Kidney (tissue), 14 donors: ENCODE results near the gene CKS1B. TPM values are rescaled to one million over a fixed set of nuclear protein-coding genes. Genes with fewer than 3 reads are reported as not detected.
A peak's percentile ranks its signal among the peaks of the same experiment; 100 is the strongest.

Experiments
- DNase-seq, 5 donors: peaks; one replicate each; pipeline ENCODE4 v3.0.0-alpha.2; 2013 to 2020
- FAIRE-seq: peaks from 2 replicates; lab custom pipeline; 2012; peaks lifted over from hg19 to GRCh38; lab: Jason Lieb, UNC
- H3K27ac ChIP-seq, 2 donors: one replicate each; pipeline ENCODE4 v1.7.0; 2013; ENCODE audit warnings: low read depth in 2 of 2, low read length in 2 of 2, inconsistent platforms in 1 of 2
- H3K27me3 ChIP-seq: one replicate; pipeline ENCODE4 v1.7.1; 2013; ENCODE audit warnings: low read length, inconsistent platforms; ENCODE audit not compliant: control insufficient read depth, insufficient read depth
- H3K36me3 ChIP-seq, 3 donors: one replicate each; pipeline versions ENCODE4 v1.7.0 to v1.7.1; 2013; ENCODE audit warnings: low read length in 3 of 3, control low read depth in 1 of 3, inconsistent platforms in 1 of 3; ENCODE audit not compliant: insufficient read depth in 3 of 3, control insufficient read depth in 2 of 3
- H3K4me1 ChIP-seq, 3 donors: one replicate each; pipeline versions ENCODE4 v1.7.0 to v1.7.1; 2013; ENCODE audit warnings: low read length in 3 of 3, inconsistent platforms in 1 of 3, low read depth in 1 of 3; ENCODE audit not compliant: control insufficient read depth in 2 of 3, insufficient read depth in 2 of 3
- H3K4me3 ChIP-seq, 3 donors: one replicate each; pipeline versions ENCODE4 v1.7.0 to v1.8.1; 2013; ENCODE audit warnings: low read length in 3 of 3, control low read depth in 1 of 3, inconsistent platforms in 1 of 3
- H3K9ac ChIP-seq, 3 donors: one replicate each; pipeline versions ENCODE4 v1.7.0 to v1.7.1; 2013; ENCODE audit warnings: low read length in 3 of 3, control low read depth in 1 of 3, inconsistent platforms in 1 of 3
- H3K9me3 ChIP-seq, 3 donors: one replicate each; pipeline versions ENCODE4 v1.7.0 to v1.7.1; 2013; ENCODE audit warnings: low read length in 3 of 3, control low read depth in 1 of 3, inconsistent platforms in 1 of 3; ENCODE audit not compliant: control insufficient read depth in 2 of 3, insufficient read depth in 1 of 3
- intact Hi-C: fragments of 100-400 bp; cut with DNase I; formaldehyde crosslinking; loops from one replicate; pipeline ENCODE4 v1.11.1; 2022
- polyA plus RNA-seq: library from polyadenylated mRNA; stranded (reverse); fragments of 350-450 nt; fragmentation: Illumina TruSeq; extraction: RNeasy Lipid Tissue Mini Kit (QIAGEN cat#74804); gene quantifications from one replicate; pipeline ENCODE4 v1.2.3, GENCODE V29; 2014; ENCODE audit warnings: low read depth, low replicate concordance; ENCODE audit not compliant: insufficient read depth
- total RNA-seq: library from RNA; stranded (reverse); fragmentation: NEBNext Ultra II Directional; extraction: Animal tissue kit (Norgen Biotek cat#: 25700); gene quantifications from one replicate; pipeline ENCODE4 v1.2.1, GENCODE V29; 2021
- TF ChIP-seq, protein P1 (sequence below): IDR thresholded peaks from 3 replicates; pipeline ENCODE4 v1.5.1; 2012; ENCODE audit warnings: mild to moderate bottlenecking, moderate library complexity, borderline replicate concordance; ENCODE audit not compliant: insufficient read depth; ENCODE audit errors: extremely low read depth
- donor health status: control.
- donor health status: control.
- donor health status: control.
- donor health status: control.
- donor health status: control.
- donor health status: DM: yes; HTN: yes; CAD: no.
- donor health status: Normal renal cell carcinoma (clear cell type).

Gene CKS1B
- total and polyA plus RNA-seq, 2 donors from 2014 or later: 23.1 to 43.1 TPM

DNA sequence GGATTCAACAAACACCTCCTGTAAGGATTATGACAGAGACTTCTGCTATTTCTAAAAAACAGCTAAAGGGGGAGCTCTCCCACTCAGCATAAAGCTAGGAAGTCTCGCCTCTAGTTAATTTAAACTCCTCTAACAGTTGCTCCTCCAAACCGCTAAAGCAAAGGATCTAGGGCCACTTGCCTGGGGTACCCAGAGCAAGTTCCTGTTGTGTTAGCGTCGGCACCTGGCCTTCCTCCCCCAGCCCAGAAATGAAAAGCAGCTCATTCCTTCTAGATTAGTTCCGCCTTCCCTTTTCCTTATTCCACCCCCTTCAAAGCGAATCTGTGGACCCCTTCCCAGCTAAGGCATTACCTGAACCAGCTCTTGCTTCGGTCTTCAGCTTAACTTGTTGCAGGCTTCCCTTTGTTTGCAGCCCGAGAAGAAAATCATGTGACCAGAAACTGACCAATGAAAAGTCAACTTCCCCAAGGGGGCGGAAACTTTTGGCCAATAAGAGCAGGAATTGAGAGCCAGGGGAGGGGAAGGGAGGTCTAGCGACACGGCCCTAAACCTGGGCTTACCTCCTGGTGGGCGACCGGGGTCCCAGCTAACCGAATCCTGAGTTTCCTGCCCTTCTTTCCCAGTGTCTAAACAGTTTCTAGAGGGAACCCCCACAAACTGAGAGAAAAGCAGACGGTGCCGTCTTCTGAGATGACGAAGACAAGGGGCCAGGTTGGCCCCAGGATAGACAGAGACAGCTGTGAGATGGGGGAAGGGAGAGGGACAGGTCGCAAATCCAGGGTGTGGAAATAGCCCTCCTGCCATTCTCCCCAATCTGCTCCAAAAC lies 18.6 kb upstream of the CKS1B start, which contains the start of gene PBXIP1:
Gene PBXIP1 (minus strand): TSS at position 382 of the 826 bp plus-strand sequence. CDS start 2,378 bp downstream, outside the sequence.
- peak within 1 kb of the TSS; percentile 73 to 82 (median 74) for H3K9ac ChIP-seq
- FAIRE-seq: peak; percentile 73
- no peaks in the 10 kb centered on the region for H3K27me3 ChIP-seq
- intact Hi-C loops: no loop called here
- H3K9me3 ChIP-seq: no peaks in the 10 kb centered on the region
- H3K4me3 ChIP-seq: peak within 1 kb of the TSS; percentile 86 to 90 (median 88)
- H3K36me3 ChIP-seq: peaks cover 0 to 4% (median 0%) of the 10 kb centered on the region in 3 donors
- TF ChIP-seq, protein P1, sequence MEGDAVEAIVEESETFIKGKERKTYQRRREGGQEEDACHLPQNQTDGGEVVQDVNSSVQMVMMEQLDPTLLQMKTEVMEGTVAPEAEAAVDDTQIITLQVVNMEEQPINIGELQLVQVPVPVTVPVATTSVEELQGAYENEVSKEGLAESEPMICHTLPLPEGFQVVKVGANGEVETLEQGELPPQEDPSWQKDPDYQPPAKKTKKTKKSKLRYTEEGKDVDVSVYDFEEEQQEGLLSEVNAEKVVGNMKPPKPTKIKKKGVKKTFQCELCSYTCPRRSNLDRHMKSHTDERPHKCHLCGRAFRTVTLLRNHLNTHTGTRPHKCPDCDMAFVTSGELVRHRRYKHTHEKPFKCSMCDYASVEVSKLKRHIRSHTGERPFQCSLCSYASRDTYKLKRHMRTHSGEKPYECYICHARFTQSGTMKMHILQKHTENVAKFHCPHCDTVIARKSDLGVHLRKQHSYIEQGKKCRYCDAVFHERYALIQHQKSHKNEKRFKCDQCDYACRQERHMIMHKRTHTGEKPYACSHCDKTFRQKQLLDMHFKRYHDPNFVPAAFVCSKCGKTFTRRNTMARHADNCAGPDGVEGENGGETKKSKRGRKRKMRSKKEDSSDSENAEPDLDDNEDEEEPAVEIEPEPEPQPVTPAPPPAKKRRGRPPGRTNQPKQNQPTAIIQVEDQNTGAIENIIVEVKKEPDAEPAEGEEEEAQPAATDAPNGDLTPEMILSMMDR: peak; percentile 1
- H3K27ac ChIP-seq: peak within 1 kb of the TSS; percentile 66 to 78
- DNase-seq: peak; percentile 73 to 99 (median 96)
- H3K4me1 ChIP-seq: peaks cover 4 to 42% (median 25%) of the 10 kb centered on the region in 3 donors

DNA sequence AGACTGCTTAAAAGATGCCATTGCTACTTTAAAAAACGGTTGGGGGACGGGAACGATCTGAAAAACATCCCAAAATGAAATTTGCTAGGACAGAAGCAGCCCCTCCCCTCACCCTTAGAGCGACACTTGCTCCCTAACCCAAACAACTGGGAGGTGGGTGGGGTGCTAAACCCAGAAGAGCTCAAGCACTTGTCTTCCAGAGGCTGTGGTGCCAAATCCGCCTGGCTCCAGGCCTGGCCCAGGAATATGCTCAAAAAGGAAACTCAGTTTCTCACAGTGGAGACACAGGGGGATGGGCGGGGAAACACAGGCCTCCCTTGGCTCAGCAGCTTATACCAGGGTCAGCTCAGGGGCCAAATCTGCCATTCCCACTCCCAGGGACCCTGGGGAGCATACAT lies 17.9 kb upstream of the CKS1B start:
- no peak for FAIRE-seq

DNA sequence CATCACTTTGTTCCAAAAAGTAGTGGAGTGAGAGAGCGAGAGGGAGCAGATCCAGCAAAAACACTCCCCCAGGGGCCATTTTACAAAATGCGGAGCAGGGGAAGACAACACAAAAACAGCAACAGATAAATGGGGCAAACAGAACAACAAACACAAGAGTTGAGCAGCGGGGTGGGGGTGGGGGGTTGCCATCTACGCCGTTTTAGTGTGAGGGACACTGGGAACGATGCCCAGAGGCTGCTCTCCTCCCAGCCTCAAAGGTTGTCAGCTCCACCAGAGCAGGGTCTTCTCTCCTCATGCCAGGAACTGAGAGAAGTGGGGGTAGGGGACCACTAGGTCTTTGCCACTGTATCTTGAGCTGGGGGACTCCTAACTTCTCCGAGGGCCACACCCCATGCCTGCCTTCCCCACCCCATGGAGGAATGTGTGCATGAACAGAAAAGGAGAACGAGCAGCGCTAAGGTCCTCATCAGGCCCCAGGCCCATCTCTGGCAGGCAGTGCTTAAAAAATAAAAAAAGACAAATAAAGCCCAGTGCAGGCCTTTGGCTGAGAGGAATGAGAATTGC lies 17.3 kb upstream of the CKS1B start:
- no peak overlapping the region for H3K9ac ChIP-seq
- TF ChIP-seq, protein P1: no peak
- no peak overlapping the region for H3K27ac ChIP-seq
- H3K27me3 ChIP-seq: no peaks in the 10 kb centered on the region
- H3K4me1 ChIP-seq: peaks cover 4 to 38% (median 26%) of the 10 kb centered on the region in 3 donors
- intact Hi-C loops: no loop called here
- DNase-seq: peak in 1 of 5 donors; percentile 41
- no peak for FAIRE-seq
- H3K36me3 ChIP-seq: no peaks in the 10 kb centered on the region
- no peaks in the 10 kb centered on the region for H3K9me3 ChIP-seq
- no peak overlapping the region for H3K4me3 ChIP-seq

More for the DNA sequence above, 17.9 kb upstream of the CKS1B start:
- no peaks in the 10 kb centered on the region for H3K27me3 ChIP-seq
- H3K36me3 ChIP-seq: no peaks in the 10 kb centered on the region
- peak in 2 of 5 donors; percentile 58 to 72 for DNase-seq
- H3K27ac ChIP-seq: no peak overlapping the region
- intact Hi-C loops: no loop called here
- TF ChIP-seq, protein P1: no peak
- peaks cover 4 to 38% (median 26%) of the 10 kb centered on the region in 3 donors for H3K4me1 ChIP-seq
- H3K9me3 ChIP-seq: no peaks in the 10 kb centered on the region
- peak overlapping the region; percentile 37 to 90 (median 88) for H3K4me3 ChIP-seq
- peak overlapping the region in 2 of 3 donors; percentile 71 to 82 for H3K9ac ChIP-seq
